ENCODE data around the gene MED12. TPM values are rescaled to one million over a fixed set of nuclear protein-coding genes. Genes with fewer than 3 reads are reported as not detected.
A peak's percentile ranks its signal among the peaks of the same experiment; 100 is the strongest.

MED12 gene
- total and polyA plus RNA-seq, 2 donors (not counting 1 experiment from before 2014, with no cell fraction given): 6.4 to 33.2 TPM

GRCh38 chrX:71095981-71096759, 22.2 kb upstream of the MED12 start:
- Histone ChIP-seq H3K27ac (ENCODE audit: insufficient read depth, low read length) (no peak overlapping the region), H3K36me3 (ENCODE audit: control insufficient read depth, insufficient read depth, low read length) (no peaks in the 10 kb centered on the region), H3K4me1 (ENCODE audit: control insufficient read depth, extremely low read depth, insufficient read depth, low read length) (no peaks in the 10 kb centered on the region), H4K20me1 (ENCODE audit: control insufficient read depth, extremely low read depth, insufficient read depth, low read length) (no peaks in the 10 kb centered on the region), H3K79me2 (ENCODE audit: control insufficient read depth, insufficient read depth, low read length) (no peaks in the 10 kb centered on the region), H3K9ac (ENCODE audit: insufficient read depth, low read length) (no peak overlapping the region), H3K9me3 (ENCODE audit: control insufficient read depth, insufficient read depth, low read depth, low read length) (no peaks in the 10 kb centered on the region), H2AFZ (ENCODE audit: low read length) (peak overlapping the region; percentile 37), H3K4me3 (replicated peaks in 1 of 4; ENCODE audit: control extremely low read depth in 1 of 4, insufficient read depth in 1 of 4, low read depth in 3 of 4, low read length in 4 of 4) (peak overlapping the region; percentile 33 to 85 (median 64)), H3K27me3 (ENCODE audit: control insufficient read depth, insufficient read depth, low read length) (no peaks in the 10 kb centered on the region), H3K4me2 (ENCODE audit: extremely low read depth, insufficient read depth, low read length) (peak overlapping the region; percentile 80)
- peak in 1 of 2 donors; percentile 47 for DNase-seq (ENCODE audit: low read depth in 2 of 2)
- TF ChIP-seq CTCF (conservative IDR thresholded peaks at IDR 0.05 in 1 of 2, IDR thresholded peaks at IDR 0.05 in 1 of 2; ENCODE audit: low read depth in 1 of 2, low read length in 2 of 2) (no peak), EZH2 (IDR thresholded peaks at IDR 0.05; ENCODE audit: low read length, missing control alignments) (no peak)

- H3K27ac ChIP-seq (ENCODE audit: insufficient read depth, low read length): no peak overlapping the region
- TF ChIP-seq EZH2 (IDR thresholded peaks at IDR 0.05; ENCODE audit: low read length, missing control alignments) (no peak), CTCF (conservative IDR thresholded peaks at IDR 0.05 in 1 of 2, IDR thresholded peaks at IDR 0.05 in 1 of 2; ENCODE audit: low read depth in 1 of 2, low read length in 2 of 2) (no peak)
- no peaks in the 10 kb centered on the region for H3K79me2 ChIP-seq (ENCODE audit: control insufficient read depth, insufficient read depth, low read length)
- H3K36me3 ChIP-seq (ENCODE audit: control insufficient read depth, insufficient read depth, low read length): no peaks in the 10 kb centered on the region
- no peak overlapping the region for H3K9ac ChIP-seq (ENCODE audit: insufficient read depth, low read length)
- no peaks in the 10 kb centered on the region for H4K20me1 ChIP-seq (ENCODE audit: control insufficient read depth, extremely low read depth, insufficient read depth, low read length)
- peak overlapping the region; percentile 80 for H3K4me2 ChIP-seq (ENCODE audit: extremely low read depth, insufficient read depth, low read length)
- DNase-seq (ENCODE audit: low read depth in 2 of 2): no peak
- H2AFZ ChIP-seq (ENCODE audit: low read length): no peak overlapping the region
- H3K27me3 ChIP-seq (ENCODE audit: control insufficient read depth, insufficient read depth, low read length): no peaks in the 10 kb centered on the region
- H3K4me1 ChIP-seq (ENCODE audit: control insufficient read depth, extremely low read depth, insufficient read depth, low read length): no peaks in the 10 kb centered on the region
- no peaks in the 10 kb centered on the region for H3K9me3 ChIP-seq (ENCODE audit: control insufficient read depth, insufficient read depth, low read depth, low read length)
- peak overlapping the region; percentile 33 to 85 (median 64) for H3K4me3 ChIP-seq (replicated peaks in 1 of 4; ENCODE audit: control extremely low read depth in 1 of 4, insufficient read depth in 1 of 4, low read depth in 3 of 4, low read length in 4 of 4)
These were observed 21.7 kb upstream of the MED12 start for GRCh38 chrX:71096760-71097032.

GRCh38 chrX:71098302-71098701, 20.1 kb upstream of the MED12 start:
- Histone ChIP-seq H3K9ac (ENCODE audit: insufficient read depth, low read length) (no peak overlapping the region), H3K27me3 (ENCODE audit: control insufficient read depth, insufficient read depth, low read length) (no peaks in the 10 kb centered on the region), H3K79me2 (ENCODE audit: control insufficient read depth, insufficient read depth, low read length) (no peaks in the 10 kb centered on the region), H3K36me3 (ENCODE audit: control insufficient read depth, insufficient read depth, low read length) (no peaks in the 10 kb centered on the region), H3K4me2 (ENCODE audit: extremely low read depth, insufficient read depth, low read length) (no peak overlapping the region), H3K4me3 (replicated peaks in 1 of 4; ENCODE audit: control extremely low read depth in 1 of 4, insufficient read depth in 1 of 4, low read depth in 3 of 4, low read length in 4 of 4) (no peak overlapping the region), H3K9me3 (ENCODE audit: control insufficient read depth, insufficient read depth, low read depth, low read length) (no peaks in the 10 kb centered on the region), H4K20me1 (ENCODE audit: control insufficient read depth, extremely low read depth, insufficient read depth, low read length) (no peaks in the 10 kb centered on the region), H3K4me1 (ENCODE audit: control insufficient read depth, extremely low read depth, insufficient read depth, low read length) (no peaks in the 10 kb centered on the region), H2AFZ (ENCODE audit: low read length) (no peak overlapping the region), H3K27ac (ENCODE audit: insufficient read depth, low read length) (no peak overlapping the region)
- TF ChIP-seq CTCF (conservative IDR thresholded peaks at IDR 0.05 in 1 of 2, IDR thresholded peaks at IDR 0.05 in 1 of 2; ENCODE audit: low read depth in 1 of 2, low read length in 2 of 2) (peak; percentile 31 to 42), EZH2 (IDR thresholded peaks at IDR 0.05; ENCODE audit: low read length, missing control alignments) (no peak)
- peak; percentile 25 to 46 for DNase-seq (ENCODE audit: low read depth in 2 of 2)

Data from fibroblast of lung (primary cell).